ENCODE results near the gene MTHFD1L. TPM values are rescaled to one million over a fixed set of nuclear protein-coding genes. Genes with fewer than 3 reads are reported as not detected.

MTHFD1L gene
- total RNA-seq, 2 experiments from 2014 or later, result 115 to 119 TPM

GRCh38 chr6:150902142-150902776 is 36.8 kb downstream of the MTHFD1L start:
- H3K27me3 Mint-ChIP-seq, result no peaks in the 10 kb centered on the region
- peaks cover 36% of the 10 kb centered on the region for H3K36me3 Mint-ChIP-seq
- ChIA-PET POLR2A (no interaction called here), CTCF (interaction anchor here (6.3 kb wide), 1 partner anchor 10 kb away, joined by 51 read pairs; no protein-coding TSS in a partner anchor)
- DNase-seq, result no peak
- no peak overlapping the region for H3K27ac Mint-ChIP-seq
- H3K9me3 Mint-ChIP-seq, result no peaks in the 10 kb centered on the region
- peaks cover 5% of the 10 kb centered on the region for H3K4me1 Mint-ChIP-seq (ENCODE audit: low read depth)
- no peak overlapping the region for H3K4me3 Mint-ChIP-seq
- intact Hi-C loops (cut with micrococcal nuclease), result no loop called here

GRCh38 chr6:150905769-150906168 is 40.3 kb downstream of the MTHFD1L start:
- Mint-ChIP-seq H3K27ac (no peak overlapping the region), H3K4me1 (ENCODE audit: low read depth) (no peaks in the 10 kb centered on the region), H3K4me3 (no peak overlapping the region), H3K36me3 (peaks cover 39% of the 10 kb centered on the region), H3K9me3 (no peaks in the 10 kb centered on the region), H3K27me3 (no peaks in the 10 kb centered on the region)
- ChIA-PET CTCF (interaction anchor here (1.3 to 6.3 kb wide), 2 partner anchors 14 kb away, joined by 7 to 51 read pairs; no protein-coding TSS in a partner anchor), POLR2A (no interaction called here)
- intact Hi-C loops (cut with micrococcal nuclease), result no loop called here
- DNase-seq, result no peak

DNA sequence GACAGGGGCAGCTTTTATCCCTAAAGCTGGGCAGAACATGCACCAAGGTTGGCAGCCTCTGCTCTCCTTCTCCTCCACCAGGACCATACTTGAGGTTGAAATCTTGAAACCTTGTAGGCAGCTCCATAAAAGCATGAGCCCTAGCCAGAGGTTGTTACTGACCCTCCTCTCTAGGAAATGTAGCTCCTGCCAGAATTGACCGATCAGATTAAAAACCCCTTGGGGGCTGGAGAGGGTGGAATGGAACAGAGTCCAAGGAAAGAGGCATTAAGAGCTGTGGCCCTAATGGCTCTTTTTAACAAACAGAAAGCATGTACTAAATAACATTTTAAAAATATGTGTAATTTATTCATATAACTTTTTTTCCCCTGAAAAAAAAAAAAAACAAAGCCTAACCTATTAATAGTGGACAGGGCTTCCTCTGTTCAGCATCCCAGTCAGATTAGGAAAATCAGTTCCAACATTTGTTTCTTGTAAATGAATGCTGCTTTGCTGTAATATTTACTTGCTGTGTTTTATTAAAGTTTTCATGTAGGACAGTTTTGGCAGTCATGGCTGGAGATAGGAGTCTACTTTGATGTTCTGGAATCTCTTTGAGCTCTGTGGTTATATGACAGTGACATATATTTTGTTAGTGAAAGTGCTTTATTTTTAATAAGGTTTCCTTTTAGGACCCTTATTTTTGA is 41.3 kb downstream of the MTHFD1L start:
- H3K36me3 Mint-ChIP-seq, result peaks cover 46% of the 10 kb centered on the region
- POLR2A ChIA-PET, result no interaction called here

DNA sequence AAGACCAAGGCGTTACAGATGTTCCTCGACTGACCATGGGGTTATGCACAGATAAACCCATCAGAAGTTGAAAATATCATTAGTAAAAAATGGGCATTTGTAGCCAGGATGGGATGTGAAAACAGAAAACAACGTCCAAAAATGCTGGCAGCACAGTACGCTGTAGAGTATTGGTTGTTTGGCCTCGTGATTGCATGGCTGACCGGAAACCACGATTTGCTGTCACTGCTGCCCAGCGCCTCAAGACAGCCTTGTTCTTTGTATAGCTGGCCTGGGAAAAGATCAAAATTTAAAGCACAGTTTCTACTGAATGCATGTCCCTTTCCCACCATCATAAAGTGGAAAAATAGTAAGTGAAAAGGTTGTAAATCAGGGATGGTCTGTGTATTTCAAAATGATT is 41.9 kb downstream of the MTHFD1L start:
- no peaks in the 10 kb centered on the region for H3K9me3 Mint-ChIP-seq
- H3K36me3 Mint-ChIP-seq, result peaks cover 47% of the 10 kb centered on the region
- intact Hi-C loops (cut with micrococcal nuclease), result no loop called here
- ChIA-PET CTCF (interaction anchor here (0.6 to 1.3 kb wide), 3 partner anchors 12 to 36 kb away, joined by 3 to 7 read pairs (median 5); no protein-coding TSS in a partner anchor), POLR2A (no interaction called here)
- no peak overlapping the region for H3K27ac Mint-ChIP-seq
- no peaks in the 10 kb centered on the region for H3K4me1 Mint-ChIP-seq (ENCODE audit: low read depth)
- H3K27me3 Mint-ChIP-seq, result no peaks in the 10 kb centered on the region
- H3K4me3 Mint-ChIP-seq, result no peak overlapping the region
- no peak for DNase-seq

More for the DNA sequence above, 41.3 kb downstream of the MTHFD1L start:
- no peak for DNase-seq
- CTCF ChIA-PET, result interaction anchor here (0.6 to 1.3 kb wide), 3 partner anchors 11 to 42 kb away, joined by 3 to 7 read pairs (median 3); partner anchors contain the start of gene MTHFD1L
- H3K27ac Mint-ChIP-seq, result no peak overlapping the region
- intact Hi-C loops (cut with micrococcal nuclease), result no loop called here
- no peaks in the 10 kb centered on the region for H3K9me3 Mint-ChIP-seq
- no peaks in the 10 kb centered on the region for H3K4me1 Mint-ChIP-seq (ENCODE audit: low read depth)
- no peaks in the 10 kb centered on the region for H3K27me3 Mint-ChIP-seq
- no peak overlapping the region for H3K4me3 Mint-ChIP-seq

- H3K27me3 Mint-ChIP-seq, result no peaks in the 10 kb centered on the region
- POLR2A ChIA-PET, result no interaction called here
- H3K36me3 Mint-ChIP-seq, result peaks cover 48% of the 10 kb centered on the region
- no peak overlapping the region for H3K4me3 Mint-ChIP-seq
- H3K4me1 Mint-ChIP-seq (ENCODE audit: low read depth), result no peaks in the 10 kb centered on the region
- no peak overlapping the region for H3K27ac Mint-ChIP-seq
- CTCF ChIA-PET, result interaction anchor here (0.6 to 1.6 kb wide), 4 partner anchors 16 to 106 kb away, joined by 3 to 5 read pairs (median 4); no protein-coding TSS in a partner anchor
- no peak for DNase-seq
- intact Hi-C loops (cut with micrococcal nuclease), result no loop called here
- H3K9me3 Mint-ChIP-seq, result no peaks in the 10 kb centered on the region
These were observed 43.4 kb downstream of the MTHFD1L start for GRCh38 chr6:150908901-150909300.

GRCh38 chr6:150910561-150910960 is 45.1 kb downstream of the MTHFD1L start:
- ChIA-PET CTCF (interaction anchor here (1.1 to 1.4 kb wide), 2 partner anchors 18 to 20 kb away, joined by 3 to 4 read pairs; no protein-coding TSS in a partner anchor), POLR2A (no interaction called here)
- H3K27ac Mint-ChIP-seq, result no peak overlapping the region
- H3K4me3 Mint-ChIP-seq, result no peak overlapping the region
- H3K36me3 Mint-ChIP-seq, result peaks cover 47% of the 10 kb centered on the region
- no peaks in the 10 kb centered on the region for H3K27me3 Mint-ChIP-seq
- H3K9me3 Mint-ChIP-seq, result no peaks in the 10 kb centered on the region
- H3K4me1 Mint-ChIP-seq (ENCODE audit: low read depth), result no peaks in the 10 kb centered on the region
- intact Hi-C loops (cut with micrococcal nuclease), result no loop called here
- DNase-seq, result no peak

DNA sequence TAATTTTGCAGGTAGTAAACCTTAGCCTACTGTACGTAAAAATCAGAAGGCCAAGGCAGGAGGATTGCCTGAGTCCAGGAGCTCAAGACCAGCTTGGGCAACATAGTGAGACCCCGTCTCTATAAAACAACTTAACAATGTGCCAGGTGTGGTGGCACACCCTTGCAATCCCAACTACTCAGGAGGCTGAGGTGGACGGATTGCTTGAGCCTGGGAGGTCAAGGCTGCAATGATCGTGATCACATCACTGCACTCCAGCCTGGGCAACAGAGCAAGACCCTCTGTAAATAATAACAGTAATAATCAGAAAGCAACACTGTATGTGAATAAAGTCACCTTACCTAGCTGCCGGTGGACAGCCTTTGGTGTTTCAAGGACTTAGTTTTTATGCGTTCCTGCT is 48.9 kb downstream of the MTHFD1L start:
- H3K4me1 Mint-ChIP-seq (ENCODE audit: low read depth), result no peaks in the 10 kb centered on the region
- peaks cover 45% of the 10 kb centered on the region for H3K36me3 Mint-ChIP-seq
- intact Hi-C loops (cut with micrococcal nuclease), result no loop called here
- no peak overlapping the region for H3K4me3 Mint-ChIP-seq
- no peaks in the 10 kb centered on the region for H3K9me3 Mint-ChIP-seq
- CTCF ChIA-PET, result interaction anchor here (1.7 kb wide), 1 partner anchor 23 kb away, joined by 8 read pairs; no protein-coding TSS in a partner anchor
- no peaks in the 10 kb centered on the region for H3K27me3 Mint-ChIP-seq
- H3K27ac Mint-ChIP-seq, result no peak overlapping the region
- POLR2A ChIA-PET, result no interaction called here
- DNase-seq, result no peak

DNA sequence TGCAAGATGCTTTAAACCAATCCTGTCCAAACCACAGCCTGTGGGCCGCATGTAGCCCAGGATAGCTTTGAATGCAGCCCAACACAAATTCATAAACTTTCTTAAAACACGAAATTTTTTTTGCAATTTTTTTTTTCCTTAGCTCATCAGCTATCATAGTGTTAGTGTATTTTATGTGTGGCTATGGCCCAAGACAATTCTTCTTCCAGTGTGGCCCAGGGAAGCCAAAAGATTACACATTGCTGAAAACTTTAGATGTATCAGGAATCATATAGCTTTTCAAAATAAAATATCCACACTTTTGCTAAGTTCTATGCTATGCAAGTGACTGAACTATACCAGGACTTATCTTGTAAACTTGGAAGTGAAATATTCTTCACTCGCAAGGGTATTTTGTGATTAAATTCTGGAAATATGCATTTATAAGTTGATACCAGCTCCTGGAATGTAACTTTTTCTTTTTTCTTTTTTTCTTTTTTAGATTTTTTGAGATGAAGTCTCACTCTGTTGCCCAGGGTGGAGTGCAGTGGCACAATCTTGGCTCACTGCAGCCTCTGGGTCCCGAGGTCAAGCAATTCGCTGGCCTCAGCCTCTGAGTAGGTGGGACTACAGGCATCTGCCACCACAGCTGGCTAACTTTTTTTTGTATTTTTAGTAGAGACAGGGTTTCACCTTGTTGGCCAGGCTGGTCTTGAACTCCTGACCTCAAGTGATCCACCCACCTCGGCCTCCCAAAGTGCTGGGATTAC is 49.8 kb downstream of the MTHFD1L start:
- H3K27me3 Mint-ChIP-seq, result no peaks in the 10 kb centered on the region

GRCh38 chr6:150915880-150916265 is 50.4 kb downstream of the MTHFD1L start:
- Mint-ChIP-seq H3K4me1 (ENCODE audit: low read depth) (no peaks in the 10 kb centered on the region), H3K9me3 (no peaks in the 10 kb centered on the region), H3K36me3 (peaks cover 42% of the 10 kb centered on the region), H3K27me3 (no peaks in the 10 kb centered on the region), H3K27ac (no peak overlapping the region), H3K4me3 (no peak overlapping the region)
- CTCF ChIA-PET, result interaction anchor here (1.0 to 1.7 kb wide), 2 partner anchors 24 to 99 kb away, joined by 3 to 8 read pairs; no protein-coding TSS in a partner anchor
- POLR2A ChIA-PET, result no interaction called here
- intact Hi-C loops (cut with micrococcal nuclease), result no loop called here
- DNase-seq, result no peak

More for the DNA sequence above, 49.8 kb downstream of the MTHFD1L start:
- no peaks in the 10 kb centered on the region for H3K4me1 Mint-ChIP-seq (ENCODE audit: low read depth)
- H3K9me3 Mint-ChIP-seq, result no peaks in the 10 kb centered on the region
- intact Hi-C loops (cut with micrococcal nuclease), result no loop called here
- no peak overlapping the region for H3K4me3 Mint-ChIP-seq
- CTCF ChIA-PET, result interaction anchor here (1.0 to 1.7 kb wide), 2 partner anchors 24 to 99 kb away, joined by 3 to 8 read pairs; no protein-coding TSS in a partner anchor
- POLR2A ChIA-PET, result interaction anchor here (0.6 kb wide), 1 partner anchor 284 kb away, joined by 4 read pairs; no protein-coding TSS in a partner anchor
- peaks cover 47% of the 10 kb centered on the region for H3K36me3 Mint-ChIP-seq
- no peak for DNase-seq
- no peak overlapping the region for H3K27ac Mint-ChIP-seq

DNA sequence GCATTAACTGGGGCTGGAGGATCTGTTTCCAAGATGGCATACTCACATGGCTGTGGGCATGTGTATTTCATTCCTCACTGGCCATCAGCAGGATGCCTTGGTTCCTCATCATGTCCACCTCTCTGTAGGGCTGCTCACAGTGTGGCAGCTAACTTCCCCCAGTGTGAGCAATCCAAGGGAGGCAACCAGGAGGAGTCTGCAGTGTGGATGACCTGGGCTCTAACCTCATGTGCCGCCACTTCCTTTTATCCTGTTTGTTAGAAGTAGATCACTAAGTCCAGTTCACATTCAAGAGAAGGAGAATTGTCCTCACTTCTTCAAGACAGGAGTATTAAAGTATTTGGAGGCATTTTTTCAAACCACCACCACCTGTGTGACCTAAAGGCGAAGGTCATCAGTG is 54.4 kb downstream of the MTHFD1L start:
- Mint-ChIP-seq H3K27me3 (no peaks in the 10 kb centered on the region), H3K36me3 (peaks cover 48% of the 10 kb centered on the region), H3K27ac (no peak overlapping the region), H3K4me3 (no peak overlapping the region), H3K4me1 (ENCODE audit: low read depth) (no peaks in the 10 kb centered on the region), H3K9me3 (no peaks in the 10 kb centered on the region)
- CTCF ChIA-PET, result no interaction called here
- POLR2A ChIA-PET, result no interaction called here
- DNase-seq, result no peak
- intact Hi-C loops (cut with micrococcal nuclease), result no loop called here

DNA sequence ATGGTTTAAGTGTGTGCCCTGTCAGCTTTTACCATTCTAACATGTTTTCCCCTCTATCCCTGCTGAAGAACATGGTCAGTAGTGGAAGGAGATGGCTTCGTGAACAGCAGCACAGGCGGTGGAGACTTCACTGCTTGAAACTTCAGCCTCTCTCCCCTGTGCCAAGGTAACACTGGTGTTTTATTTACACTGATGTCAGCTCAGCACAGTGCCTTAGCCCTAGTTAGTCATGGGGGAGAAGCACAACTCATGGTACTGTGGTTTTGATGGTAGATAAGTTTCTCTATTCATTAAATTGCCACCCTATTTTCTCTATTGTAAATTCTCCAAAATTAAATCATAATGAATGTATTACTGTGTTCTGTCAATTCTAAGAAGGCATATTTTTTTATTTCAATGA is 56.6 kb downstream of the MTHFD1L start:
- Mint-ChIP-seq H3K36me3 (peaks cover 63% of the 10 kb centered on the region), H3K4me1 (ENCODE audit: low read depth) (no peaks in the 10 kb centered on the region), H3K4me3 (no peak overlapping the region), H3K27ac (no peak overlapping the region), H3K9me3 (no peaks in the 10 kb centered on the region), H3K27me3 (no peaks in the 10 kb centered on the region)
- CTCF ChIA-PET, result interaction anchor here (0.8 kb wide), 1 partner anchor 30 kb away, joined by 3 read pairs; no protein-coding TSS in a partner anchor
- DNase-seq, result no peak
- intact Hi-C loops (cut with micrococcal nuclease), result no loop called here
- POLR2A ChIA-PET, result no interaction called here
